Liver (tissue), 3 donors: Measurements from ENCODE around the gene CDH22.

Experiments
- ATF3 ChIP-seq: IDR thresholded peaks from 2 replicates; pipeline ENCODE4 v1.6.1; 2016; ENCODE audit warnings: antibody characterized with exemption
- CTCF ChIP-seq: fragments of 150-350 bp; IDR thresholded peaks from 2 replicates; pipeline ENCODE4 v1.5.1; 2017; ENCODE audit warnings: improper control_type of control experiment, low read depth, low read length; ENCODE audit not compliant: missing input control
- donor health status: healthy.
- donor health status: healthy.

- TF ChIP-seq CTCF, result no peak
- TF ChIP-seq ATF3, result no peak
Measured at GRCh38 chr20:46213946-46214823, 94.1 kb downstream of the CDH22 start.
